KOPT-K1 (cell line): ENCODE results near the gene SUCLA2.

Source experiments
- H3K27ac ChIP-seq: fragments of 200-600 bp; sonication (generic); 2 replicates; pipeline ENCODE4 v1.5.1; 2016; ENCODE audit warnings: antibody characterized with exemption, mild to moderate bottlenecking, low read depth, low read length; ENCODE audit not compliant: poor library complexity, severe bottlenecking
- H3K36me3 ChIP-seq: fragments of 200-600 bp; sonication (generic); 2 replicates; pipeline ENCODE4 v1.5.1; 2017; ENCODE audit warnings: antibody characterized with exemption, mild to moderate bottlenecking, low read length, moderate library complexity; ENCODE audit not compliant: insufficient read depth
- H3K9me3 ChIP-seq: fragments of 200-600 bp; sonication (generic); 2 replicates; pipeline ENCODE4 v1.5.1; 2017; ENCODE audit warnings: antibody characterized with exemption, low read length, mild to moderate bottlenecking; ENCODE audit not compliant: insufficient read depth, poor library complexity, severe bottlenecking

Gene SUCLA2

GRCh38 chr13:48001114-48001881 lies at the start of gene SUCLA2:
SUCLA2 (minus strand) TSS chr13:48001273; CDS start chr13:48001269, 4 bp downstream.
- peak within 1 kb of the TSS; percentile 70 for H3K27ac ChIP-seq
- peaks cover 14% of the 10 kb centered on the region for H3K36me3 ChIP-seq
- no peaks in the 10 kb centered on the region for H3K9me3 ChIP-seq

- H3K36me3 ChIP-seq = peaks cover 86% of the 10 kb centered on the region
Measured at GRCh38 chr13:48050550-48050949, 49.5 kb upstream of the SUCLA2 start.

GRCh38 chr13:48043789-48044503 lies 42.9 kb upstream of the SUCLA2 start:
- Histone ChIP-seq H3K36me3 (peaks cover 82% of the 10 kb centered on the region), H3K27ac (no peak overlapping the region), H3K9me3 (no peaks in the 10 kb centered on the region)

More at GRCh38 chr13:48050550-48050949, 49.5 kb upstream of the SUCLA2 start:
- Histone ChIP-seq H3K27ac (no peak overlapping the region), H3K9me3 (no peaks in the 10 kb centered on the region)

GRCh38 chr13:48042894-48043293 lies 41.8 kb upstream of the SUCLA2 start:
- Histone ChIP-seq H3K27ac (no peak overlapping the region), H3K36me3 (peaks cover 72% of the 10 kb centered on the region), H3K9me3 (no peaks in the 10 kb centered on the region)

- Histone ChIP-seq H3K9me3 (no peaks in the 10 kb centered on the region), H3K36me3 (peaks cover 55% of the 10 kb centered on the region), H3K27ac (no peak overlapping the region)
Measured at GRCh38 chr13:48040896-48041295, 39.8 kb upstream of the SUCLA2 start.

- peaks cover 48% of the 10 kb centered on the region for H3K36me3 ChIP-seq
Measured at GRCh38 chr13:48040049-48040448, 39.0 kb upstream of the SUCLA2 start.

GRCh38 chr13:48038761-48039160 lies 37.7 kb upstream of the SUCLA2 start:
- peaks cover 4% of the 10 kb centered on the region for H3K9me3 ChIP-seq

More at GRCh38 chr13:48040049-48040448, 39.0 kb upstream of the SUCLA2 start:
- Histone ChIP-seq H3K27ac (no peak overlapping the region), H3K9me3 (no peaks in the 10 kb centered on the region)

GRCh38 chr13:48037346-48038173 lies 36.5 kb upstream of the SUCLA2 start, which contains the start of gene NUDT15:
NUDT15 (plus strand) TSS chr13:48037726; CDS start chr13:48037747, 21 bp downstream.
- peaks cover 13% of the 10 kb centered on the region for H3K9me3 ChIP-seq
- H3K36me3 ChIP-seq = peaks cover 44% of the 10 kb centered on the region
- peak within 1 kb of the TSS; percentile 91 for H3K27ac ChIP-seq

More at GRCh38 chr13:48038761-48039160, 37.7 kb upstream of the SUCLA2 start:
- peak overlapping the region; percentile 91 for H3K27ac ChIP-seq
- H3K36me3 ChIP-seq = peaks cover 47% of the 10 kb centered on the region

- Histone ChIP-seq H3K9me3 (peaks cover 41% of the 10 kb centered on the region), H3K27ac (no peak overlapping the region), H3K36me3 (peaks cover 51% of the 10 kb centered on the region)
Measured at GRCh38 chr13:48029859-48030258, 28.8 kb upstream of the SUCLA2 start.

- peaks cover 34% of the 10 kb centered on the region for H3K9me3 ChIP-seq
- no peak overlapping the region for H3K27ac ChIP-seq
- peaks cover 35% of the 10 kb centered on the region for H3K36me3 ChIP-seq
Measured at GRCh38 chr13:48028066-48028465, 27.0 kb upstream of the SUCLA2 start.

GRCh38 chr13:48019796-48020195 lies 18.7 kb upstream of the SUCLA2 start:
- no peak overlapping the region for H3K27ac ChIP-seq
- H3K9me3 ChIP-seq = no peaks in the 10 kb centered on the region
- H3K36me3 ChIP-seq = 0 out of 2 replicates have a peak, but pooled peaks cover under 1% of the 10 kb centered on the region

GRCh38 chr13:48018637-48019036 lies 17.6 kb upstream of the SUCLA2 start:
- no peak overlapping the region for H3K27ac ChIP-seq
- H3K9me3 ChIP-seq = no peaks in the 10 kb centered on the region
- peaks cover 6% of the 10 kb centered on the region; the same call in 1 of the 2 replicates for H3K36me3 ChIP-seq

GRCh38 chr13:48014359-48014758 lies 13.3 kb upstream of the SUCLA2 start:
- Histone ChIP-seq H3K27ac (no peak overlapping the region), H3K36me3 (peaks cover 6% of the 10 kb centered on the region; the same call in 1 of the 2 replicates), H3K9me3 (no peaks in the 10 kb centered on the region)

- Histone ChIP-seq H3K9me3 (no peaks in the 10 kb centered on the region), H3K36me3 (peaks cover 6% of the 10 kb centered on the region; the same call in 1 of the 2 replicates), H3K27ac (no peak overlapping the region)
Measured at GRCh38 chr13:48012668-48013067, 11.6 kb upstream of the SUCLA2 start.
